ENCODE results near the gene SEMA4C. TPM values are rescaled to one million over a fixed set of nuclear protein-coding genes. Genes with fewer than 3 reads are reported as not detected.

SEMA4C gene
- polyA plus RNA-seq, 1 donor (not counting 4 experiments of a cell fraction or from before 2014, with no cell fraction given) = 7.5 TPM

DNA sequence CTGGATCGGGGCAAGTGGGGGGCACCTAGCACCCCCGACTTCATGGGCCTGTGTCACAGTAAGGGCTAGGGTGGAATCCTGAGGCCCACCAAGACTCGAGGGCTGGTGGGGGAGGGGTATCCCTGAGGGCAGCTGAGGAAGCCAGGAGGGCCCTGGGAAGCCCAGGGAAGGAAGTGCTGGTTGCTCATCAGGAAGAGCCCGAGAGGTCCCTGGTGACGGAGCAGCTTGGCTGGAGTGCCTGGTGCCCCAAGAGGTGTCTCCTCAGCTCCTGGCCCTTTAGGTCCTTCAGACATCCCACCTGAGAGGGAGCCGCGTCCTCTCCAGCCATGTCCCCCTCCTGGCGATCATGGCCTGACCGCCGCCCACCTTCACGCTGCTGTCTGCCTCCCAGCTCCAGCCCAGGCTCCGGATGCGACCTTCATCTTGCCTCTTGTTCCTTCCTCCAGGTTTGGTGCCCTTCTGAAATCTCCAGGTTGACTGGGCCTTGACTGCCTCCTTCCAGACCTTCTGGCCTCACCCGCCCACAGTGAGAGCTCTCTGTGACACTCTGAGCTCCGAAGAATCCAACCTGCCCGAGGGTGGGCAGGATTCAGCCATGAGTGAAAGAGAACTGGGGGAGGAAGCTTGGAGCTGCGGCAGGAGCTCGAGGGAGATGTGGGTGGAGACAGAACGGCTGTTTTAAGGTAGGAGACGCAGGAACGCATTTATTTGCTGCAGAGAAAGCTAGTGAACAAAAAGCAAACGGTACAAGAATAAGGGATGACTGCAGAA lies 42.7 kb upstream of the SEMA4C start:
- dilution Hi-C loops (cut with MboI; ENCODE audit: extremely low pct_ligation_motif_present, low sequenced_read_pairs) = no loop called here
- no peak overlapping the region for H3K9ac ChIP-seq (ENCODE audit: control insufficient read depth, extremely low read depth, insufficient read depth, low read length)

DNA sequence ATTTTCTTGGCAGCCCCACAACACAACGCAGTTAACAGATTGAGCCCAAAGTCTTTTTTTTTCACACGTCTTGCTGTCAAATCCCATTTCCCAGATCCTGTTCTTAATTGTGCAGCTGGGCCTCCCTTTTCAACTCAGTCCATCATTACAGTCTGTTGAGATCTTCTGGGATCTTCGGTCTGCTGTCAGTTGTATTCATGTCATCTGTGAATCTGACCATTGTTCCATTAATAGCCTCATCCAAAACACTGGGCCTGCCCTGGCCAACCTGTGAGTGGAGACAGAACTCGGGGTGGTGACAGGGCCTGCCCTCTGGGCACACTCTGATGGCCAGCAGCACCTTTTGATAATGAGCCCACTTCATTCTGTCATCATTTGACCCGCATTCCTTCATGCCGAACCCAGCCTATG lies 39.7 kb upstream of the SEMA4C start:
- no peaks in the 10 kb centered on the region for H4K20me1 ChIP-seq (ENCODE audit: control insufficient read depth, extremely low read depth, insufficient read depth, low read length)
- no peaks in the 10 kb centered on the region for H3K36me3 ChIP-seq (ENCODE audit: control insufficient read depth in 2 of 2, extremely low read depth in 1 of 2, insufficient read depth in 2 of 2, low read length in 2 of 2)
- dilution Hi-C loops (cut with MboI; ENCODE audit: extremely low pct_ligation_motif_present, low sequenced_read_pairs) = no loop called here
- H3K27ac ChIP-seq (ENCODE audit: control insufficient read depth, insufficient read depth, low read length) = no peak overlapping the region
- no peak overlapping the region for H3K4me3 ChIP-seq (ENCODE audit: control insufficient read depth in 2 of 3, extremely low read depth in 1 of 3, insufficient read depth in 2 of 3, low read depth in 1 of 3, low read length in 3 of 3)
- no peaks in the 10 kb centered on the region for H3K79me2 ChIP-seq (ENCODE audit: control insufficient read depth, insufficient read depth, low read length)
- no peak for DNase-seq (ENCODE audit: low read depth, low spot score)
- no peaks in the 10 kb centered on the region for H3K9me3 ChIP-seq (ENCODE audit: control insufficient read depth, low read depth, low read length)
- H2AFZ ChIP-seq (ENCODE audit: control insufficient read depth, low read length) = no peak overlapping the region
- H3K4me2 ChIP-seq (ENCODE audit: control insufficient read depth, extremely low read depth, insufficient read depth, low read depth, low read length) = no peak overlapping the region
- no peak overlapping the region for H3K9ac ChIP-seq (ENCODE audit: control insufficient read depth, extremely low read depth, insufficient read depth, low read length)
- FAIRE-seq = no peak
- TF ChIP-seq, protein P1, sequence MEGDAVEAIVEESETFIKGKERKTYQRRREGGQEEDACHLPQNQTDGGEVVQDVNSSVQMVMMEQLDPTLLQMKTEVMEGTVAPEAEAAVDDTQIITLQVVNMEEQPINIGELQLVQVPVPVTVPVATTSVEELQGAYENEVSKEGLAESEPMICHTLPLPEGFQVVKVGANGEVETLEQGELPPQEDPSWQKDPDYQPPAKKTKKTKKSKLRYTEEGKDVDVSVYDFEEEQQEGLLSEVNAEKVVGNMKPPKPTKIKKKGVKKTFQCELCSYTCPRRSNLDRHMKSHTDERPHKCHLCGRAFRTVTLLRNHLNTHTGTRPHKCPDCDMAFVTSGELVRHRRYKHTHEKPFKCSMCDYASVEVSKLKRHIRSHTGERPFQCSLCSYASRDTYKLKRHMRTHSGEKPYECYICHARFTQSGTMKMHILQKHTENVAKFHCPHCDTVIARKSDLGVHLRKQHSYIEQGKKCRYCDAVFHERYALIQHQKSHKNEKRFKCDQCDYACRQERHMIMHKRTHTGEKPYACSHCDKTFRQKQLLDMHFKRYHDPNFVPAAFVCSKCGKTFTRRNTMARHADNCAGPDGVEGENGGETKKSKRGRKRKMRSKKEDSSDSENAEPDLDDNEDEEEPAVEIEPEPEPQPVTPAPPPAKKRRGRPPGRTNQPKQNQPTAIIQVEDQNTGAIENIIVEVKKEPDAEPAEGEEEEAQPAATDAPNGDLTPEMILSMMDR (optimal IDR thresholded peaks at IDR 0.05 in 1 of 3, IDR thresholded peaks at IDR 0.05 in 1 of 3, conservative IDR thresholded peaks at IDR 0.05 in 1 of 3; ENCODE audit: extremely low read depth in 1 of 3, insufficient read depth in 2 of 3, low read length in 3 of 3) = no peak
- TF ChIP-seq EZH2 (IDR thresholded peaks at IDR 0.05; ENCODE audit: low read length) = no peak
- H3K9me1 ChIP-seq (ENCODE audit: control insufficient read depth, extremely low read depth, insufficient read depth, low read length) = no peaks in the 10 kb centered on the region
- H3K27me3 ChIP-seq (ENCODE audit: control insufficient read depth, extremely low read depth, insufficient read depth, low read length) = peaks cover 31% of the 10 kb centered on the region
- peaks cover 5% of the 10 kb centered on the region for H3K4me1 ChIP-seq (ENCODE audit: control insufficient read depth, extremely low read depth, insufficient read depth, low read length)

More for the DNA sequence above, 42.7 kb upstream of the SEMA4C start:
- Histone ChIP-seq H3K4me3 (ENCODE audit: control insufficient read depth in 2 of 3, extremely low read depth in 1 of 3, insufficient read depth in 2 of 3, low read depth in 1 of 3, low read length in 3 of 3) (no peak overlapping the region), H3K4me2 (ENCODE audit: control insufficient read depth, extremely low read depth, insufficient read depth, low read depth, low read length) (no peak overlapping the region), H2AFZ (ENCODE audit: control insufficient read depth, low read length) (no peak overlapping the region), H3K9me1 (ENCODE audit: control insufficient read depth, extremely low read depth, insufficient read depth, low read length) (no peaks in the 10 kb centered on the region), H3K27ac (ENCODE audit: control insufficient read depth, insufficient read depth, low read length) (no peak overlapping the region), H3K9me3 (ENCODE audit: control insufficient read depth, low read depth, low read length) (peaks cover 7% of the 10 kb centered on the region), H3K36me3 (ENCODE audit: control insufficient read depth in 2 of 2, extremely low read depth in 1 of 2, insufficient read depth in 2 of 2, low read length in 2 of 2) (no peaks in the 10 kb centered on the region), H3K4me1 (ENCODE audit: control insufficient read depth, extremely low read depth, insufficient read depth, low read length) (peaks cover 16% of the 10 kb centered on the region), H4K20me1 (ENCODE audit: control insufficient read depth, extremely low read depth, insufficient read depth, low read length) (no peaks in the 10 kb centered on the region), H3K79me2 (ENCODE audit: control insufficient read depth, insufficient read depth, low read length) (no peaks in the 10 kb centered on the region), H3K27me3 (ENCODE audit: control insufficient read depth, extremely low read depth, insufficient read depth, low read length) (peaks cover 31% of the 10 kb centered on the region)
- FAIRE-seq = no peak
- TF ChIP-seq, protein P1 (optimal IDR thresholded peaks at IDR 0.05 in 1 of 3, IDR thresholded peaks at IDR 0.05 in 1 of 3, conservative IDR thresholded peaks at IDR 0.05 in 1 of 3; ENCODE audit: extremely low read depth in 1 of 3, insufficient read depth in 2 of 3, low read length in 3 of 3) = no peak
- TF ChIP-seq EZH2 (IDR thresholded peaks at IDR 0.05; ENCODE audit: low read length) = no peak
- no peak for DNase-seq (ENCODE audit: low read depth, low spot score)
